Liver (tissue), 3 donors: ENCODE measurements around the gene PPAN.

ENCODE experiments used
- EGR1 ChIP-seq, 2 donors: IDR thresholded peaks; 2 replicates each; pipeline ENCODE4 v1.6.1; 2016 to 2018; ENCODE audit warnings: antibody characterized with exemption in 2 of 2, low read depth in 2 of 2
- FOXA1 ChIP-seq: IDR thresholded peaks from 2 replicates; pipeline ENCODE4 v1.6.1; 2016; ENCODE audit warnings: antibody characterized with exemption
- HNF4G ChIP-seq: IDR thresholded peaks from 2 replicates; pipeline ENCODE4 v1.6.1; 2016; ENCODE audit warnings: antibody characterized with exemption
- NR2F2 ChIP-seq: IDR thresholded peaks from 2 replicates; pipeline ENCODE4 v1.6.1; 2016; ENCODE audit warnings: antibody characterized with exemption
- SP1 ChIP-seq: IDR thresholded peaks from 2 replicates; pipeline ENCODE4 v1.6.1; 2018; ENCODE audit warnings: antibody characterized with exemption, mild to moderate bottlenecking
- TAF1 ChIP-seq: conservative IDR thresholded peaks from 2 replicates; pipeline ENCODE4 v1.6.1; 2016; ENCODE audit warnings: antibody characterized with exemption, mild to moderate bottlenecking
- TF ChIP-seq, protein P1 (sequence below): IDR thresholded peaks from 2 replicates; pipeline ENCODE4 v1.6.1; 2016; ENCODE audit warnings: antibody characterized with exemption
- TF ChIP-seq, protein P2 (sequence below): fragments of 150-350 bp; IDR thresholded peaks from 2 replicates; pipeline ENCODE4 v1.5.1; 2017; ENCODE audit warnings: improper control_type of control experiment, low read depth, low read length; ENCODE audit not compliant: missing input control
- TF ChIP-seq, protein P3 (sequence below): IDR thresholded peaks from 2 replicates; pipeline ENCODE4 v1.6.1; 2016; ENCODE audit warnings: antibody characterized with exemption, mild to moderate bottlenecking
- TF ChIP-seq, protein P4 (sequence below): IDR thresholded peaks from 2 replicates; pipeline ENCODE4 v1.6.1; 2016; ENCODE audit warnings: antibody characterized with exemption
- donor health status: healthy.
- donor health status: healthy.

DNA sequence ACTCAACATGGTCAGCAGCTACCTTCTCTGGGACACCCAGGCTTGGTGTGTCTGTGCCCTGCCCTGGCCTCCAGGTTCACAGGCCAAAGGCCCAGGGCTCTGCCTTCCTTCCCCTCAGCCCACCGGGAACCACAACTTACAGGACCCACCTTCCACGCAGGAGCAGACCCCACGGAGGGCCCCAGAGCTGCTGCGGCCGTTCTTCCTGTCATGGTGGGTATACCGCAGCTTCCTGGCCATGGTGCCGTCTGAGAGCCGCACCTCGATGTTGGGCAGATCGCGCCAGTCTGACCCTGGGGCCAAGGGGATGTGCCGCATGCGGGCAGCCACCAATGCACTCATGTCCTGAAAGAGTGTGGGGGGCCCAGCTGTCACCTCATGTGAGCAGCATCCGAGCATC lies 30.8 kb downstream of the PPAN start:
- TF ChIP-seq, protein P1, sequence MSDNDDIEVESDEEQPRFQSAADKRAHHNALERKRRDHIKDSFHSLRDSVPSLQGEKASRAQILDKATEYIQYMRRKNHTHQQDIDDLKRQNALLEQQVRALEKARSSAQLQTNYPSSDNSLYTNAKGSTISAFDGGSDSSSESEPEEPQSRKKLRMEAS: no peak
- TF ChIP-seq, protein P2, sequence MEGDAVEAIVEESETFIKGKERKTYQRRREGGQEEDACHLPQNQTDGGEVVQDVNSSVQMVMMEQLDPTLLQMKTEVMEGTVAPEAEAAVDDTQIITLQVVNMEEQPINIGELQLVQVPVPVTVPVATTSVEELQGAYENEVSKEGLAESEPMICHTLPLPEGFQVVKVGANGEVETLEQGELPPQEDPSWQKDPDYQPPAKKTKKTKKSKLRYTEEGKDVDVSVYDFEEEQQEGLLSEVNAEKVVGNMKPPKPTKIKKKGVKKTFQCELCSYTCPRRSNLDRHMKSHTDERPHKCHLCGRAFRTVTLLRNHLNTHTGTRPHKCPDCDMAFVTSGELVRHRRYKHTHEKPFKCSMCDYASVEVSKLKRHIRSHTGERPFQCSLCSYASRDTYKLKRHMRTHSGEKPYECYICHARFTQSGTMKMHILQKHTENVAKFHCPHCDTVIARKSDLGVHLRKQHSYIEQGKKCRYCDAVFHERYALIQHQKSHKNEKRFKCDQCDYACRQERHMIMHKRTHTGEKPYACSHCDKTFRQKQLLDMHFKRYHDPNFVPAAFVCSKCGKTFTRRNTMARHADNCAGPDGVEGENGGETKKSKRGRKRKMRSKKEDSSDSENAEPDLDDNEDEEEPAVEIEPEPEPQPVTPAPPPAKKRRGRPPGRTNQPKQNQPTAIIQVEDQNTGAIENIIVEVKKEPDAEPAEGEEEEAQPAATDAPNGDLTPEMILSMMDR: no peak
- TF ChIP-seq SP1 (no peak), FOXA1 (no peak), HNF4G (no peak), NR2F2 (no peak), TAF1 (no peak), EGR1 (IDR thresholded peaks at IDR 0.05; ENCODE audit: low read depth in 2 of 2) (no peak)
- TF ChIP-seq, protein P3, sequence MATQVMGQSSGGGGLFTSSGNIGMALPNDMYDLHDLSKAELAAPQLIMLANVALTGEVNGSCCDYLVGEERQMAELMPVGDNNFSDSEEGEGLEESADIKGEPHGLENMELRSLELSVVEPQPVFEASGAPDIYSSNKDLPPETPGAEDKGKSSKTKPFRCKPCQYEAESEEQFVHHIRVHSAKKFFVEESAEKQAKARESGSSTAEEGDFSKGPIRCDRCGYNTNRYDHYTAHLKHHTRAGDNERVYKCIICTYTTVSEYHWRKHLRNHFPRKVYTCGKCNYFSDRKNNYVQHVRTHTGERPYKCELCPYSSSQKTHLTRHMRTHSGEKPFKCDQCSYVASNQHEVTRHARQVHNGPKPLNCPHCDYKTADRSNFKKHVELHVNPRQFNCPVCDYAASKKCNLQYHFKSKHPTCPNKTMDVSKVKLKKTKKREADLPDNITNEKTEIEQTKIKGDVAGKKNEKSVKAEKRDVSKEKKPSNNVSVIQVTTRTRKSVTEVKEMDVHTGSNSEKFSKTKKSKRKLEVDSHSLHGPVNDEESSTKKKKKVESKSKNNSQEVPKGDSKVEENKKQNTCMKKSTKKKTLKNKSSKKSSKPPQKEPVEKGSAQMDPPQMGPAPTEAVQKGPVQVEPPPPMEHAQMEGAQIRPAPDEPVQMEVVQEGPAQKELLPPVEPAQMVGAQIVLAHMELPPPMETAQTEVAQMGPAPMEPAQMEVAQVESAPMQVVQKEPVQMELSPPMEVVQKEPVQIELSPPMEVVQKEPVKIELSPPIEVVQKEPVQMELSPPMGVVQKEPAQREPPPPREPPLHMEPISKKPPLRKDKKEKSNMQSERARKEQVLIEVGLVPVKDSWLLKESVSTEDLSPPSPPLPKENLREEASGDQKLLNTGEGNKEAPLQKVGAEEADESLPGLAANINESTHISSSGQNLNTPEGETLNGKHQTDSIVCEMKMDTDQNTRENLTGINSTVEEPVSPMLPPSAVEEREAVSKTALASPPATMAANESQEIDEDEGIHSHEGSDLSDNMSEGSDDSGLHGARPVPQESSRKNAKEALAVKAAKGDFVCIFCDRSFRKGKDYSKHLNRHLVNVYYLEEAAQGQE: no peak
- TF ChIP-seq, protein P4, sequence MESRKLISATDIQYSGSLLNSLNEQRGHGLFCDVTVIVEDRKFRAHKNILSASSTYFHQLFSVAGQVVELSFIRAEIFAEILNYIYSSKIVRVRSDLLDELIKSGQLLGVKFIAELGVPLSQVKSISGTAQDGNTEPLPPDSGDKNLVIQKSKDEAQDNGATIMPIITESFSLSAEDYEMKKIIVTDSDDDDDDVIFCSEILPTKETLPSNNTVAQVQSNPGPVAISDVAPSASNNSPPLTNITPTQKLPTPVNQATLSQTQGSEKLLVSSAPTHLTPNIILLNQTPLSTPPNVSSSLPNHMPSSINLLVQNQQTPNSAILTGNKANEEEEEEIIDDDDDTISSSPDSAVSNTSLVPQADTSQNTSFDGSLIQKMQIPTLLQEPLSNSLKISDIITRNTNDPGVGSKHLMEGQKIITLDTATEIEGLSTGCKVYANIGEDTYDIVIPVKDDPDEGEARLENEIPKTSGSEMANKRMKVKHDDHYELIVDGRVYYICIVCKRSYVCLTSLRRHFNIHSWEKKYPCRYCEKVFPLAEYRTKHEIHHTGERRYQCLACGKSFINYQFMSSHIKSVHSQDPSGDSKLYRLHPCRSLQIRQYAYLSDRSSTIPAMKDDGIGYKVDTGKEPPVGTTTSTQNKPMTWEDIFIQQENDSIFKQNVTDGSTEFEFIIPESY: no peak
